DND-41 (cell line): Measurements from ENCODE around the gene DCUN1D1.

ENCODE experiments used
- ATAC-seq: fragments of 200-7000 bp; cut with Tn5 transposase; 3 replicates; pipeline ENCODE4 v1.9.1; 2021; ENCODE audit warnings: low read depth; ENCODE audit not compliant: insufficient read depth
- DNase-seq: peaks from one replicate; pipeline ENCODE4 v3.0.0-alpha.2; 2020
- H2AFZ ChIP-seq: 2 replicates; pipeline ENCODE4 v1.6.0; 2012; ENCODE audit warnings: low read depth, low read length
- H3K27ac ChIP-seq: 2 replicates; pipeline ENCODE4 v1.5.1; 2012; ENCODE audit warnings: low read length, inconsistent platforms
- H3K27me3 ChIP-seq: fragments of 200-600 bp; sonication (generic); 2 replicates; pipeline ENCODE4 v1.6.0; 2012; ENCODE audit warnings: low read length, mild to moderate bottlenecking, inconsistent platforms; ENCODE audit not compliant: insufficient read depth, poor library complexity
- H3K36me3 ChIP-seq: 2 replicates; pipeline ENCODE4 v1.5.1; 2012; ENCODE audit warnings: low read length, inconsistent platforms; ENCODE audit not compliant: insufficient read depth
- H3K4me1 ChIP-seq: 2 replicates; pipeline ENCODE4 v1.5.1; 2012; ENCODE audit warnings: mild to moderate bottlenecking, low read length; ENCODE audit not compliant: insufficient read depth
- H3K4me2 ChIP-seq: 2 replicates; pipeline ENCODE4 v1.6.0; 2012; ENCODE audit warnings: mild to moderate bottlenecking, moderate library complexity, low read length, inconsistent platforms; ENCODE audit not compliant: insufficient read depth
- H3K4me3 ChIP-seq, 2 experiments: fragments of 200-600 bp in 1 of 2; shearing (Covaris generic) in 1 of 2; 2 replicates each; pipeline ENCODE4 v1.5.1; 2012 to 2016; ENCODE audit warnings: inconsistent platforms in 2 of 2, low read length in 2 of 2, mild to moderate bottlenecking in 2 of 2, low read depth in 1 of 2, moderate library complexity in 1 of 2
- H3K79me2 ChIP-seq: 2 replicates; pipeline ENCODE4 v1.6.0; 2012; ENCODE audit warnings: low read length, inconsistent platforms; ENCODE audit not compliant: insufficient read depth
- H3K9ac ChIP-seq: 2 replicates; pipeline ENCODE4 v1.6.0; 2012; ENCODE audit warnings: low read depth, mild to moderate bottlenecking, inconsistent platforms, low read length, moderate library complexity
- H3K9me3 ChIP-seq: 2 replicates; pipeline ENCODE4 v1.5.1; 2012; ENCODE audit warnings: low read length, moderate library complexity, mild to moderate bottlenecking, inconsistent platforms; ENCODE audit not compliant: insufficient read depth, severe bottlenecking
- H4K20me1 ChIP-seq: 2 replicates; pipeline ENCODE4 v1.6.0; 2012; ENCODE audit warnings: low read length; ENCODE audit not compliant: insufficient read depth
- EZH2 ChIP-seq: IDR thresholded peaks from 3 replicates; pipeline ENCODE4 v1.6.1; 2012; ENCODE audit warnings: borderline replicate concordance, low read depth, mild to moderate bottlenecking, moderate library complexity, low read length, inconsistent platforms; ENCODE audit not compliant: severe bottlenecking
- TF ChIP-seq, protein P1 (sequence below): IDR thresholded peaks from 2 replicates; pipeline ENCODE4 v1.5.1; 2012; ENCODE audit warnings: borderline replicate concordance, low read length, moderate library complexity, mild to moderate bottlenecking; ENCODE audit not compliant: poor library complexity, severe bottlenecking; ENCODE audit errors: extremely low read depth

Gene DCUN1D1

DNA sequence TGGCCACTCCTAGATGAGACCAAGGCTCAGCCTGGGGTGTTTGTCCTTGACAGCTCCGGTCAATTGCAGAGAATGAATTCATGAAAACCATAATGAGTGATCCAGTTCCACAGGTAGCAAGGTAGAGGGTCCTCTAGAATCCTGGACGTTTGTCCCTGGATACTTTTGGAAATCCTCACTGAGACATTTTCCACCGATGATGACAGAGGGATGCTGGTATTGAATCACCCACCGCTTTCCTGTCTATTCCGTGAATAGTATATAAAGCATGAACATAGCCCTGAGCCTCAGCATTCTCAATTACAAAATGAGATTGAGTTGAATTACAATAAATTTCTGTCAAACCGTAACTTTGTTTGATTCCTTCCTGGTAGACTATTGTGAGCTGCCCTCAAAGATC is 5.7 kb upstream of the DCUN1D1 start:
- H3K4me2 ChIP-seq = no peak overlapping the region
- DNase-seq (no peak), ATAC-seq (no peak)
- no peaks in the 10 kb centered on the region for H3K9me3 ChIP-seq
- no peaks in the 10 kb centered on the region for H4K20me1 ChIP-seq
- peaks cover 3% of the 10 kb centered on the region for H3K4me1 ChIP-seq
- H3K9ac ChIP-seq = no peak overlapping the region
- no peak overlapping the region for H3K27ac ChIP-seq
- H3K27me3 ChIP-seq = no peaks in the 10 kb centered on the region
- TF ChIP-seq, protein P1, sequence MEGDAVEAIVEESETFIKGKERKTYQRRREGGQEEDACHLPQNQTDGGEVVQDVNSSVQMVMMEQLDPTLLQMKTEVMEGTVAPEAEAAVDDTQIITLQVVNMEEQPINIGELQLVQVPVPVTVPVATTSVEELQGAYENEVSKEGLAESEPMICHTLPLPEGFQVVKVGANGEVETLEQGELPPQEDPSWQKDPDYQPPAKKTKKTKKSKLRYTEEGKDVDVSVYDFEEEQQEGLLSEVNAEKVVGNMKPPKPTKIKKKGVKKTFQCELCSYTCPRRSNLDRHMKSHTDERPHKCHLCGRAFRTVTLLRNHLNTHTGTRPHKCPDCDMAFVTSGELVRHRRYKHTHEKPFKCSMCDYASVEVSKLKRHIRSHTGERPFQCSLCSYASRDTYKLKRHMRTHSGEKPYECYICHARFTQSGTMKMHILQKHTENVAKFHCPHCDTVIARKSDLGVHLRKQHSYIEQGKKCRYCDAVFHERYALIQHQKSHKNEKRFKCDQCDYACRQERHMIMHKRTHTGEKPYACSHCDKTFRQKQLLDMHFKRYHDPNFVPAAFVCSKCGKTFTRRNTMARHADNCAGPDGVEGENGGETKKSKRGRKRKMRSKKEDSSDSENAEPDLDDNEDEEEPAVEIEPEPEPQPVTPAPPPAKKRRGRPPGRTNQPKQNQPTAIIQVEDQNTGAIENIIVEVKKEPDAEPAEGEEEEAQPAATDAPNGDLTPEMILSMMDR = no peak
- TF ChIP-seq EZH2 = no peak
- no peaks in the 10 kb centered on the region for H3K79me2 ChIP-seq
- no peak overlapping the region for H3K4me3 ChIP-seq
- no peaks in the 10 kb centered on the region for H3K36me3 ChIP-seq
- no peak overlapping the region for H2AFZ ChIP-seq

DNA sequence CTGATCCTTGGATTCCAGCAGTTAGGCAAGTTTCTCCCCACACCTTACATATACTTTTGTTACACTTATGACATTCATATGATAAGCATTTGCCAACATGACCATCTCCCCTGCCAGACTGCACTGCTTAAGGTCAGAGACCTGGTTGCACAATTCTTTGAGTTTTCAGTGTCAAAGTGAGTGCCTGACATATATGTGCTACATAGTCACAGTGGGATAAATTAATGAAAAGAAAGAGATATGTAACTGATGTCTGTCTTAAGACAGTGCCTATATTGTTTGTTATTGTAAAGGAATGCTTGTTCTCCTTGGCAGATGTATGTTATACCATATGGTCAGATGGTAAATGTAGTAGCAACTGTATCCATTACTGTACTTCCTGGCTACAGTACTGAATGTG is 3.5 kb upstream of the DCUN1D1 start:
- Histone ChIP-seq H3K4me1 (peaks cover 14% of the 10 kb centered on the region), H3K4me3 (no peak overlapping the region), H3K4me2 (no peak overlapping the region), H2AFZ (no peak overlapping the region), H3K27ac (no peak overlapping the region), H3K27me3 (no peaks in the 10 kb centered on the region), H4K20me1 (peaks cover 4% of the 10 kb centered on the region; the same call in 1 of the 2 replicates), H3K9ac (no peak overlapping the region), H3K9me3 (no peaks in the 10 kb centered on the region), H3K36me3 (no peaks in the 10 kb centered on the region), H3K79me2 (peaks cover 17% of the 10 kb centered on the region)
- DNase-seq = no peak
- TF ChIP-seq EZH2 = no peak
- TF ChIP-seq, protein P1 = no peak
- no peak for ATAC-seq

DNA sequence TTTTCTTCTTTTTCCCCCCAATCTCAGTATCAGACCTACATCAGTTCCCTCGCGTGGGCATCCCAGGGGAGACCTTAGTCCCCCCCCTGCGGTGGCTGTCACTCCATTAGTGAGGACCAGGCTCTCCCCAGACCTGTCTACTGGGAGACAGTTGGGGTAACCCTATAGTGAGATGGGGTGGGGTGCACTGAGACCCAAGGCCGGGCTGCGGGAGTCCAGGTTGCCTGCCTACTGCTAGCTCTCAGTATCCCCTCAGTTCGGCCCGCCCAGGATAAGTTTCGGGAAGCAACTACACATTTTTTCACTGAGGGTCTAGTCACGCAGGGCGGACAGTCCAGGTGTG is 671 bp upstream of the DCUN1D1 start:
- peak overlapping the region; percentile 71 for H3K4me2 ChIP-seq
- H3K27ac ChIP-seq = peak overlapping the region; percentile 58
- no peak for TF ChIP-seq EZH2
- TF ChIP-seq, protein P1 = no peak
- H3K4me3 ChIP-seq = peak overlapping the region; percentile 31 to 92; a peak in 3 of 4 replicates
- H3K9ac ChIP-seq = peak overlapping the region; percentile 77
- peaks cover 45% of the 10 kb centered on the region for H3K79me2 ChIP-seq
- H3K4me1 ChIP-seq = peaks cover 37% of the 10 kb centered on the region
- DNase-seq (no peak), ATAC-seq (peak; percentile 9; the same call in 2 of the 3 replicates)
- H2AFZ ChIP-seq = peak overlapping the region; percentile 84
- H4K20me1 ChIP-seq = peaks cover 24% of the 10 kb centered on the region; the same call in 1 of the 2 replicates
- no peaks in the 10 kb centered on the region for H3K27me3 ChIP-seq
- H3K9me3 ChIP-seq = no peaks in the 10 kb centered on the region
- no peaks in the 10 kb centered on the region for H3K36me3 ChIP-seq
